ENCODE measurements around the gene FOLH1.
"Not testable (repeated sequence)": the region's sequence is repeated elsewhere in the genome, so short reads cannot be mapped to it uniquely, and the experiment has no call there.

Gene FOLH1

GRCh38 chr11:49208006-49208721, at the start of gene FOLH1:
Gene FOLH1, minus strand, starts transcription at chr11:49208602. Its CDS starts 193 bp downstream, at chr11:49208409.
- no peaks in the 10 kb centered on the region for H3K9me3 ChIP-seq
- no peaks in the 10 kb centered on the region for H3K36me3 ChIP-seq
- peaks cover 41% of the 10 kb centered on the region for H3K27me3 ChIP-seq
- no peaks in the 10 kb centered on the region for H3K4me1 ChIP-seq (ENCODE audit: control insufficient read depth in 1 of 2, insufficient read depth in 1 of 2, low read depth in 1 of 2, low read length in 1 of 2)
- no peak for TF ChIP-seq CTCF (IDR thresholded peaks at IDR 0.05)
- H3K4me3 ChIP-seq (ENCODE audit: low read depth in 1 of 2, low read length in 1 of 2): no peak within 1 kb of the TSS
- H3K27ac ChIP-seq: no peak within 1 kb of the TSS

DNA sequence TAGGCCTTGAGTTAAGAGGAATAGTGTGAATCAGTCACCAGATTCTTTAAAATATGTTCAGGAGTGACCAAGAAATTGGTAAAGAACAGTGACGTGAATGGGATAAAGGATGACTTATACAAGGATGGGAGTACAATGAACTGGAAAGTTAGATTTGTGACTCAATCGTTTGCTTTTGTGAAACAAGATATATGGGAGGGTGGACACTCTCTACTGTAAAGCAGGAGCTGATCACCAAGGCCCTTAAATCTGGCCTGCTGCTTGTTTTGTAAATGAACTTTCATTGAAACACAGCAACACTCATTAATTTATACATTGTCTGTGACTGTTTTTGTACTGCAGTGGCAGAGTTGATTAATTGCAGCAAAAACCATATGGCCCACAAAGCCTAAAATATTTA, 46.7 kb upstream of the FOLH1 start:
- H3K27me3 ChIP-seq; H3K9me3 ChIP-seq; H3K4me1 ChIP-seq (ENCODE audit: control insufficient read depth in 1 of 2, insufficient read depth in 1 of 2, low read depth in 1 of 2, low read length in 1 of 2); H3K27ac ChIP-seq; H3K36me3 ChIP-seq; H3K4me3 ChIP-seq (ENCODE audit: low read depth in 1 of 2, low read length in 1 of 2): not testable (repeated sequence)

DNA sequence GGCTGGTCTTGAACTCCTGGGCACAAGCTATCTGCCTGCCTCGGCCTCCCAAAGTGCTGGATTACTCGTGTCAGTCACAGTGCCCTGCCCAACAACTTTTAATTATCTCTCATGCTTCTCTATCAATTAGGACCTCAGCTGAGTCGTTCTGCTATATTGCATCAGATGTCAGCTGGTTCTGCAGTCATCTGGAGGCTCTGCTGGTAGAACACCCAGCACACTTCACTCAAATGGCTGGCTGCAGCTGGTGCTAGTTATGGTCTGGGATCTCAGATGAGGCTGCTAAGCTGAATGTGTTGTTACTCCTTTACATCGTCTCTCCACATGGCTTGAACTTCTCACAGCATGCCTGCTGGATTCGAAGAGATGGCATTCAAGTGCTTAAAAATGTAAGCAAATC, 42.8 kb upstream of the FOLH1 start:
- H3K4me1 ChIP-seq (ENCODE audit: control insufficient read depth in 1 of 2, insufficient read depth in 1 of 2, low read depth in 1 of 2, low read length in 1 of 2); H3K9me3 ChIP-seq; H3K4me3 ChIP-seq (ENCODE audit: low read depth in 1 of 2, low read length in 1 of 2); H3K36me3 ChIP-seq; H3K27ac ChIP-seq; H3K27me3 ChIP-seq: not testable (repeated sequence)

DNA sequence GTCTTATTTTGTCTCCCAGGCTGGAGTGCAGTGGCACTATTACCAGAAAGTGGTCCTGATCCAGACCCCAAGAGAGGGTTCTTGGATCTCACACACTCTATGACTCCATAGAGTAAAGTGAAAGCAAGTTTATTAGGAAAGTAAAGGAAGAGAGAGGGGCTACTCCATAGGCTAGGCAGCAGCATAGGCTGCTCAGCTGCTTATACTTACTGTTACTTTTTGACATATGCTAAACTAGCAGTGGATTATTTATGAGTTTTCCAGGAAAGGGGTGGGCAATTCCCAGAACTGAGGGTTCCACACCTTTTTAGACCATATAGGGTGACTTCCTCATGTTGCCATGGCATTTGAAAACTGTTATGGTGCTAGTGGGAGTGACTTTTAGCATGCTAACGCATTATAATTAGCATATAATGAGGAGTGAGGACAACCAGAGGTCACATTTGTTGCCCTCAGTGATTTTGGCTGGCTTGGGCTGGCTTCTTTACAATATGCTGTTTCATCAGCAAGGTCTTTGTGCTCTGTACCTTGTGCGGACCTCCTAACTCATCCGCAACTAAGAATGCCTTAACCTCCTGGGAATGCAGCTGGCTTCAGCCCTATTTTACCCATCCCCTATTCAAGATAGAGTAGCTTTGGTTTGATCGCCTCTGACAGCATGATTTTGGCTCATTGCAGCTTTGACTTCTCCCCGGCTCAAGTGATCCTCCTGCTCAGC, 42.2 kb upstream of the FOLH1 start:
- not testable (repeated sequence) for H3K27ac ChIP-seq; H3K4me1 ChIP-seq (ENCODE audit: control insufficient read depth in 1 of 2, insufficient read depth in 1 of 2, low read depth in 1 of 2, low read length in 1 of 2); H3K4me3 ChIP-seq (ENCODE audit: low read depth in 1 of 2, low read length in 1 of 2); H3K36me3 ChIP-seq; H3K27me3 ChIP-seq; H3K9me3 ChIP-seq

GRCh38 chr11:49249363-49249762, 41.0 kb upstream of the FOLH1 start:
- H3K4me1 ChIP-seq (ENCODE audit: control insufficient read depth in 1 of 2, insufficient read depth in 1 of 2, low read depth in 1 of 2, low read length in 1 of 2); H3K9me3 ChIP-seq; H3K27me3 ChIP-seq; H3K4me3 ChIP-seq (ENCODE audit: low read depth in 1 of 2, low read length in 1 of 2); H3K36me3 ChIP-seq; H3K27ac ChIP-seq: not testable (repeated sequence)

DNA sequence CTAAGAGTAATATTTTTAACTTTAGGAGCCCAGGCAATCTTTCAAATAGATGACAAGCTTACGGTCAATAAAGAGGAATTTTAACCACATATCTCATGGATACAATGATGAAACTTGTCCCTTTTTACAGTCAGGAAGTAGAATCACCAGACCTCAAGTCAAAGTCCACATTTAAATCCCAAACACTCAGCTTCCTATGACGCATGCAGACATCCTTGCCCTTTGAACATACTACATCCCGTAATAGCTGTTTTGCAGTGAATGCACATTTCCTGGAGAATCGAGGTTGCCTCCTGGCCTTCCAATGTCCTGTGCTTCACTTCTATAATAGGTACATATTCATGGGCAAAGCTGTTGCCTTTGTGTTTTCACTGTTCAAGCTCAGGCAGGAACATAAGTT, 25.3 kb upstream of the FOLH1 start:
- H3K4me3 ChIP-seq (ENCODE audit: low read depth in 1 of 2, low read length in 1 of 2); H3K27me3 ChIP-seq; H3K27ac ChIP-seq; H3K4me1 ChIP-seq (ENCODE audit: control insufficient read depth in 1 of 2, insufficient read depth in 1 of 2, low read depth in 1 of 2, low read length in 1 of 2); H3K36me3 ChIP-seq; H3K9me3 ChIP-seq: not testable (repeated sequence)

DNA sequence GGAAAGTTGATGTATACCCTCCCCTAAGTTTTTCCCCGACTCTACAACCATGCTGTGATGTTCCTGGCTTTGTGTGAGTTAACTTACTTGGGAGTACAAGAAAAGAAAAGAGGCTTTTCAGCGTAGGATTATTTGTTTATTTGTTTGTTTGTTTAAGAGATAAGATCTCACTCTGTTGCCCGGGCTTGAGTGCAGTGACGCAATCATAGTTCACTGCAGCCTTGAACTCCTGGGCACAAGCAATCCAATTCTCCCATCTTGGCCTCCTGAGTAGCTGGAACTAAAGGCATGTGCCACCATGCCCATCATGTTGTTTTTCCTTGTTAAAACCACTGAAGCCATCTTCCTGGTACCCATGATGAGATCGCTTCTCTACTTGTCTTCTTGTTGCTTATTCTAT, 24.6 kb upstream of the FOLH1 start:
- H3K4me1 ChIP-seq (ENCODE audit: control insufficient read depth in 1 of 2, insufficient read depth in 1 of 2, low read depth in 1 of 2, low read length in 1 of 2); H3K9me3 ChIP-seq; H3K27me3 ChIP-seq; H3K27ac ChIP-seq; H3K4me3 ChIP-seq (ENCODE audit: low read depth in 1 of 2, low read length in 1 of 2); H3K36me3 ChIP-seq: not testable (repeated sequence)

- H3K27me3 ChIP-seq; H3K4me3 ChIP-seq (ENCODE audit: low read depth in 1 of 2, low read length in 1 of 2); H3K9me3 ChIP-seq; H3K4me1 ChIP-seq (ENCODE audit: control insufficient read depth in 1 of 2, insufficient read depth in 1 of 2, low read depth in 1 of 2, low read length in 1 of 2); H3K36me3 ChIP-seq; H3K27ac ChIP-seq: not testable (repeated sequence)
Measured at GRCh38 chr11:49231725-49232124, 23.3 kb upstream of the FOLH1 start.

DNA sequence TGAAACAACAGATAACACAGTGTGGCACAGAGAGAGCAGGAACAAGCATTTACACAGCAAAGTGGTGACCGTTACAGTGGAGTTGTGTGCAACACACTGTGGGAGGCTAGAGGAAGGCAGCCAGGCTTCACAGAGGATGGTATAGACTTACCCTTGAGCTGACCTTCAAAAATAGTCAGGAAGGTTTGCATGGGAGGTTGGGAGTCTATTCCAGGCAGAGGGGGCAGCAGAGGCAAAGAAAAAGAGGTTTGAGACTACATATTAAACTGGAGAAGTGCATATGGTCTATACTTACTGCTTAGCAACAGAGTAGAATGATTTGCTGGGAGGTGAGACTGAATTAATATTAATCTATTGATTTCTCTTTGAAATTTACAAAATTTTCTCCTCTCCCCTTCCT, 22.1 kb upstream of the FOLH1 start:
- not testable (repeated sequence) for H3K4me1 ChIP-seq (ENCODE audit: control insufficient read depth in 1 of 2, insufficient read depth in 1 of 2, low read depth in 1 of 2, low read length in 1 of 2); H3K9me3 ChIP-seq; H3K27me3 ChIP-seq; H3K36me3 ChIP-seq; H3K27ac ChIP-seq; H3K4me3 ChIP-seq (ENCODE audit: low read depth in 1 of 2, low read length in 1 of 2)

GRCh38 chr11:49230001-49230400, 21.6 kb upstream of the FOLH1 start:
- H3K9me3 ChIP-seq; H3K36me3 ChIP-seq; H3K4me1 ChIP-seq (ENCODE audit: control insufficient read depth in 1 of 2, insufficient read depth in 1 of 2, low read depth in 1 of 2, low read length in 1 of 2); H3K4me3 ChIP-seq (ENCODE audit: low read depth in 1 of 2, low read length in 1 of 2); H3K27me3 ChIP-seq; H3K27ac ChIP-seq: not testable (repeated sequence)

DNA sequence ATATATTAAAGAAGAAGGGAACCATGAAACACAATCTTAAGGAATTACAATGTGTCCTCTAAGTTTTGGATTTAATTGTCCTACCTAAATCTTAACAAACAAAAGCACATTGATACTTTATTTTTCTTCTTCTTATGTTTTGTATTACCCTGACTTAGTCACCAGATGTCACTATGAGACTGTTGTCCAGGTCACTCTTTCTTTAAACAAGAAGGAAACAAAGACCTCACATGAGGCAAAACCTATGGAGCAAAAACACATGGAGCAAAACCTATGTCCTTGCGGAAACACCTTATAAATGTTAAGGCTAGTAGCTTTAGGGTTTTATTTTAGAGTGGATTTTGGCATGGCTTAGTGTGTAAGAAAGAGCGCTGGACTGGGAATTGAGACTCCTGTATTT, 20.7 kb upstream of the FOLH1 start:
- not testable (repeated sequence) for H3K27me3 ChIP-seq

DNA sequence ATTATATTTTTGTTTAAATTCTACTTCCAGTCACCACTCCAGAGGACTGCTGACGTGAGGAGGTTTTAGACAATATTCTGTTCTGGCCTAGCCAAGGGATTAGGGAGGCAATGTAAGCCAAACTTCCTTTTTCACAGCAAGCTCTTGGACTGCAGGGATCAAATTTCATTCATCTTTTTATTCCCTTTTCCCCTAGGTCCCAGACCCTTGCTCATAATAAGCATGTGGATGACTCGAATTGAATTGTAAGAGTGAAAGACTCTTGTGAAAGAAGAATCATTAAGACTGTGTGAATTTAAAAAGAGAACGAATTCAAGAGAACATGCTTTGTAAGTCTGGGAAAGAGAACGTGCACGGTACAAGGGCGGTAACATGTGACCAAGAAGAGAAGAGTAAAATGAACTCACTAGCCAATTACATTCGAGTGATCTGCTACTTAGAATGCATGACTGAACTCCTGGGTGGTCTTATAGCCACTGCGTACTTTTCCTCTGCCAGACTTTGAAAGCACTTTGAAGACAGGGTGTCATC, 16.9 kb upstream of the FOLH1 start:
- H3K4me1 ChIP-seq (ENCODE audit: control insufficient read depth in 1 of 2, insufficient read depth in 1 of 2, low read depth in 1 of 2, low read length in 1 of 2); H3K36me3 ChIP-seq; H3K27me3 ChIP-seq; H3K4me3 ChIP-seq (ENCODE audit: low read depth in 1 of 2, low read length in 1 of 2); H3K27ac ChIP-seq; H3K9me3 ChIP-seq: not testable (repeated sequence)

More for the DNA sequence above, 20.7 kb upstream of the FOLH1 start:
- H3K4me1 ChIP-seq (ENCODE audit: control insufficient read depth in 1 of 2, insufficient read depth in 1 of 2, low read depth in 1 of 2, low read length in 1 of 2); H3K4me3 ChIP-seq (ENCODE audit: low read depth in 1 of 2, low read length in 1 of 2); H3K36me3 ChIP-seq; H3K9me3 ChIP-seq; H3K27ac ChIP-seq: not testable (repeated sequence)
